ENCODE data around the gene DYRK3. TPM values are rescaled to one million over a fixed set of nuclear protein-coding genes. Genes with fewer than 3 reads are reported as not detected.

The DYRK3 gene
- total RNA-seq, 1 donor = 27.7 TPM

GRCh38 chr1:206680279-206680678 lies 44.9 kb downstream of the DYRK3 start:
- TF ChIP-seq CTCF (IDR thresholded peaks at IDR 0.05; ENCODE audit: insufficient read depth, low read length) = no peak
- no peak for DNase-seq (ENCODE audit: low read depth)
- H3K4me3 ChIP-seq (ENCODE audit: low read depth, low read length) = no peak overlapping the region

- no peak for DNase-seq (ENCODE audit: low read depth)
- no peak for TF ChIP-seq CTCF (IDR thresholded peaks at IDR 0.05; ENCODE audit: insufficient read depth, low read length)
- no peak overlapping the region for H3K4me3 ChIP-seq (ENCODE audit: low read depth, low read length)
Measured at GRCh38 chr1:206681359-206681758, 46.0 kb downstream of the DYRK3 start.

- H3K4me3 ChIP-seq (ENCODE audit: low read depth, low read length) = no peak overlapping the region
- DNase-seq (ENCODE audit: low read depth) = no peak
- no peak for TF ChIP-seq CTCF (IDR thresholded peaks at IDR 0.05; ENCODE audit: insufficient read depth, low read length)
Measured at GRCh38 chr1:206682111-206682510, 46.8 kb downstream of the DYRK3 start.

- no peak overlapping the region for H3K4me3 ChIP-seq (ENCODE audit: low read depth, low read length)
- DNase-seq (ENCODE audit: low read depth) = no peak
- no peak for TF ChIP-seq CTCF (IDR thresholded peaks at IDR 0.05; ENCODE audit: insufficient read depth, low read length)
Measured at GRCh38 chr1:206683313-206683712, 48.0 kb downstream of the DYRK3 start.

GRCh38 chr1:206684003-206684402 lies 48.7 kb downstream of the DYRK3 start:
- TF ChIP-seq CTCF (IDR thresholded peaks at IDR 0.05; ENCODE audit: insufficient read depth, low read length) = no peak
- H3K4me3 ChIP-seq (ENCODE audit: low read depth, low read length) = no peak overlapping the region
- DNase-seq (ENCODE audit: low read depth) = no peak

GRCh38 chr1:206684478-206685333 lies 49.4 kb downstream of the DYRK3 start, which contains the start of gene MAPKAPK2:
TSS of gene MAPKAPK2 (plus strand) at chr1:206684905. CDS start at chr1:206685230, 325 bp downstream.
- DNase-seq (ENCODE audit: low read depth) = peak; percentile 53
- TF ChIP-seq CTCF (IDR thresholded peaks at IDR 0.05; ENCODE audit: insufficient read depth, low read length) = no peak

More at GRCh38 chr1:206684478-206685333, 49.4 kb downstream of the DYRK3 start, which contains the start of gene MAPKAPK2:
- H3K4me3 ChIP-seq (ENCODE audit: low read depth, low read length) = peak within 1 kb of the TSS; percentile 90
